ENCODE results near the gene TSSC4. TPM values are rescaled to one million over a fixed set of nuclear protein-coding genes. Genes with fewer than 3 reads are reported as not detected.
A peak's percentile ranks its signal among the peaks of the same experiment; 100 is the strongest.

The TSSC4 gene
- polyA plus RNA-seq, 3 donors: 28.1 to 74.6 (median 52.0) TPM

DNA sequence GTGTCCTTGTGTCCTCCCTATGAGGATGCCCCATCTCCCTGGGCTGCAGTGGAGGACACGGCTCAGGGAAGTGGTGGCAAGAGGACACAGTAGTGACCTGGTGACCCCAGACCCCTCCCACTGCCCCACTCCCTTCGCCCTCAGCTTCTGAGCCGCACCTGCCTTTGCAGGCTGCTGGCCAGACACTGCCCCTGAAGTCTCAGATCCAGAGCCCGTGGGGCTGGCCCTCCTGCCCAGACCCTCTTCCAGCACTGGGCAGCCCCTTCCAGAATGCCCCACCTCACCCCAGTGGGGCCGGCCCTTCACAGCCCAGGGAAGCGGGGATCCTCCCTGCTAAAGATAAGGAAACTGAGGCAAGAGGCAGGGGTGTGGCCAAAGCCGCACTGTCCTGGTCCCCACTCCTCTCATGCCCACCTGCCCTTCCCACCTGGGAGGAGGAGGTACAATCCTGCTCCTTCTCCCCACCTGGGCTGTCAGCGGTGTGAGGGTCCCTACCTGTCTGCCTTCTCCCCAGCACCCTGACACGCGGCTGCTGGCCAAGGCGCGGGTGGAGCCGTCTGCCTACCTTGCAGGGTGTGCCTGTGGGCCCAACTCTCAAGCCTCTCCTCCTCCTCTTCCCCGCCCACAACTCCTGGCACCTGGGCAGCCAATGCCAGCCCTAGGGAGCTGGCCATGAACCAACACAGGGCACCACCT is 26.4 kb downstream of the TSSC4 start:
- H2AFZ ChIP-seq (ENCODE audit: insufficient read depth, low read depth, low read length, poor library complexity, severe bottlenecking): no peak overlapping the region
- no peaks in the 10 kb centered on the region for H3K4me1 Mint-ChIP-seq
- H3K27ac Mint-ChIP-seq: peak overlapping the region in 1 of 7 donors; percentile 56
- no peaks in the 10 kb centered on the region for H3K9me3 ChIP-seq (replicated peaks in 1 of 2; ENCODE audit: control insufficient read depth in 1 of 2, insufficient read depth in 1 of 2, low read length in 2 of 2)
- peaks cover 0 to 10% (median 9%) of the 10 kb centered on the region in 3 donors for H3K27me3 Mint-ChIP-seq (ENCODE audit: low read depth in 3 of 3)
- TF ChIP-seq, protein P1, sequence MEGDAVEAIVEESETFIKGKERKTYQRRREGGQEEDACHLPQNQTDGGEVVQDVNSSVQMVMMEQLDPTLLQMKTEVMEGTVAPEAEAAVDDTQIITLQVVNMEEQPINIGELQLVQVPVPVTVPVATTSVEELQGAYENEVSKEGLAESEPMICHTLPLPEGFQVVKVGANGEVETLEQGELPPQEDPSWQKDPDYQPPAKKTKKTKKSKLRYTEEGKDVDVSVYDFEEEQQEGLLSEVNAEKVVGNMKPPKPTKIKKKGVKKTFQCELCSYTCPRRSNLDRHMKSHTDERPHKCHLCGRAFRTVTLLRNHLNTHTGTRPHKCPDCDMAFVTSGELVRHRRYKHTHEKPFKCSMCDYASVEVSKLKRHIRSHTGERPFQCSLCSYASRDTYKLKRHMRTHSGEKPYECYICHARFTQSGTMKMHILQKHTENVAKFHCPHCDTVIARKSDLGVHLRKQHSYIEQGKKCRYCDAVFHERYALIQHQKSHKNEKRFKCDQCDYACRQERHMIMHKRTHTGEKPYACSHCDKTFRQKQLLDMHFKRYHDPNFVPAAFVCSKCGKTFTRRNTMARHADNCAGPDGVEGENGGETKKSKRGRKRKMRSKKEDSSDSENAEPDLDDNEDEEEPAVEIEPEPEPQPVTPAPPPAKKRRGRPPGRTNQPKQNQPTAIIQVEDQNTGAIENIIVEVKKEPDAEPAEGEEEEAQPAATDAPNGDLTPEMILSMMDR (IDR thresholded peaks at IDR 0.05): no peak
- H3K4me3 Mint-ChIP-seq: peak overlapping the region in 1 of 2 donors; percentile 20
- intact Hi-C loops (cut with micrococcal nuclease): no loop called here
- H3K9me3 Mint-ChIP-seq: peaks cover 0 to 3% (median 0%) of the 10 kb centered on the region in 7 donors
- H4K20me1 ChIP-seq (ENCODE audit: insufficient read depth, low read length): no peaks in the 10 kb centered on the region
- H3K79me2 ChIP-seq (ENCODE audit: insufficient read depth, low read length): no peaks in the 10 kb centered on the region
- H3K27me3 ChIP-seq (ENCODE audit: control insufficient read depth in 2 of 2, insufficient read depth in 2 of 2, low read length in 2 of 2): no peaks in the 10 kb centered on the region
- H3K9ac ChIP-seq (ENCODE audit: insufficient read depth, low read length, poor library complexity, severe bottlenecking): no peak overlapping the region
- no peaks in the 10 kb centered on the region for H3K4me1 ChIP-seq (ENCODE audit: control insufficient read depth in 1 of 2, insufficient read depth in 2 of 2, low read length in 2 of 2)
- no peak overlapping the region for H3K4me3 ChIP-seq (replicated peaks in 1 of 3; ENCODE audit: low read depth in 2 of 3, low read length in 3 of 3)
- no peak overlapping the region for H3K4me2 ChIP-seq (replicated peaks; ENCODE audit: extremely low read depth, low read length, poor library complexity, severe bottlenecking)
- H3K27ac ChIP-seq (ENCODE audit: low read depth in 1 of 2, low read length in 2 of 2): no peak overlapping the region
- no peaks in the 10 kb centered on the region for H3K36me3 ChIP-seq (replicated peaks in 1 of 2; ENCODE audit: control insufficient read depth in 1 of 2, insufficient read depth in 2 of 2, low read length in 2 of 2)
- DNase-seq: no peak
- no peaks in the 10 kb centered on the region for H3K36me3 Mint-ChIP-seq
- 91% methylated on average over 12 of the region's 14 CpGs for WGBS (ENCODE audit: insufficient coverage)

DNA sequence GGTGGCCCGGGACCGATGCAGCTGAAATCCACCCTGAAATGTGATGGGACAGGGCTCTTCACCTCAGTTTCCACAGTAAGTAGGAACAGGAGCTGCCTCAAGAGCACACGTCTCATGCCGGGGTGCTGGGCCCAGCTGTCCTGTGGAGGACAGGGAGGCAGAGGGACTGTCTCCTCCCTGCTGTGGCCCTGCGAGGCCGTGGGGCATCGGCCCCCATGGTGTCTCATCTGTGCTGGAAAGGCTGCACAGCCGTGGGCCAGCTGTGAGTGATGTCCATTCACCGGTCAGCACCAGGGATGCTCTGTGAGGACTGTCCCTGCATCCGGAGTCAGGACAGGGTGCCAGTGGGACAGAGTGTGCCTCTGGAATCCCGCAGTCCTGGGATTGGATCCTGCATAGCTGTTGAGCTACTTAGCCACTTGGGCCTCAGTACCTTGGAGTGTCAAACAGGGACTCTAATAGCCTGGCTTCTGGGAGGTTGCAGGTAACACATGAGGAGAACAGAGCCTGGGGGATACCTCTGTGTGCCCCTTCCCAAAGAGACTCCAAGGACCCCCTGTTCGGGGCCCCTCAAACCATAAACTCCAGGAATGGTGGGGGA is 27.3 kb downstream of the TSSC4 start:
- WGBS (ENCODE audit: insufficient coverage): 82% methylated on average over 11 of the region's 12 CpGs
- H3K9me3 Mint-ChIP-seq: peaks cover 0 to 3% (median 0%) of the 10 kb centered on the region in 7 donors
- Histone ChIP-seq H3K4me3 (replicated peaks in 1 of 3; ENCODE audit: low read depth in 2 of 3, low read length in 3 of 3) (no peak overlapping the region), H3K27ac (ENCODE audit: low read depth in 1 of 2, low read length in 2 of 2) (no peak overlapping the region), H3K4me2 (replicated peaks; ENCODE audit: extremely low read depth, low read length, poor library complexity, severe bottlenecking) (no peak overlapping the region), H3K4me1 (ENCODE audit: control insufficient read depth in 1 of 2, insufficient read depth in 2 of 2, low read length in 2 of 2) (no peaks in the 10 kb centered on the region), H3K27me3 (ENCODE audit: control insufficient read depth in 2 of 2, insufficient read depth in 2 of 2, low read length in 2 of 2) (no peaks in the 10 kb centered on the region), H3K79me2 (ENCODE audit: insufficient read depth, low read length) (no peaks in the 10 kb centered on the region), H4K20me1 (ENCODE audit: insufficient read depth, low read length) (no peaks in the 10 kb centered on the region), H3K9ac (ENCODE audit: insufficient read depth, low read length, poor library complexity, severe bottlenecking) (no peak overlapping the region), H2AFZ (ENCODE audit: insufficient read depth, low read depth, low read length, poor library complexity, severe bottlenecking) (no peak overlapping the region), H3K36me3 (replicated peaks in 1 of 2; ENCODE audit: control insufficient read depth in 1 of 2, insufficient read depth in 2 of 2, low read length in 2 of 2) (no peaks in the 10 kb centered on the region), H3K9me3 (replicated peaks in 1 of 2; ENCODE audit: control insufficient read depth in 1 of 2, insufficient read depth in 1 of 2, low read length in 2 of 2) (no peaks in the 10 kb centered on the region)
- H3K27ac Mint-ChIP-seq: no peak overlapping the region
- no peak overlapping the region for H3K4me3 Mint-ChIP-seq
- H3K4me1 Mint-ChIP-seq: no peaks in the 10 kb centered on the region
- peaks cover 0 to 12% (median 9%) of the 10 kb centered on the region in 3 donors for H3K27me3 Mint-ChIP-seq (ENCODE audit: low read depth in 3 of 3)
- DNase-seq: no peak
- TF ChIP-seq, protein P1 (IDR thresholded peaks at IDR 0.05): no peak
- intact Hi-C loops (cut with micrococcal nuclease): loop anchor here (1.0 to 2.0 kb wide), 3 partner anchors 99 to 461 kb away; no protein-coding TSS in a partner anchor
- H3K36me3 Mint-ChIP-seq: no peaks in the 10 kb centered on the region
